SK-N-MC (cell line): Measurements from ENCODE around the gene RALGAPA2.

Experiments
- EZH2 ChIP-seq: fragments of 200-600 bp; sonication (generic); IDR thresholded peaks from one replicate; pipeline ENCODE4 v1.6.1; 2017; ENCODE audit warnings: antibody characterized with exemption
- FOXP2 ChIP-seq: optimal IDR thresholded peaks from 2 replicates; pipeline ENCODE3; 2011; ENCODE audit warnings: mild to moderate bottlenecking, moderate library complexity; ENCODE audit not compliant: insufficient read depth; ENCODE audit errors: extremely low read length, control extremely low read depth
- POLR2AphosphoS5 ChIP-seq: IDR thresholded peaks from 2 replicates; pipeline ENCODE4 v1.6.1; 2012; ENCODE audit warnings: mild to moderate bottlenecking, low read depth, low read length, borderline replicate concordance

DNA sequence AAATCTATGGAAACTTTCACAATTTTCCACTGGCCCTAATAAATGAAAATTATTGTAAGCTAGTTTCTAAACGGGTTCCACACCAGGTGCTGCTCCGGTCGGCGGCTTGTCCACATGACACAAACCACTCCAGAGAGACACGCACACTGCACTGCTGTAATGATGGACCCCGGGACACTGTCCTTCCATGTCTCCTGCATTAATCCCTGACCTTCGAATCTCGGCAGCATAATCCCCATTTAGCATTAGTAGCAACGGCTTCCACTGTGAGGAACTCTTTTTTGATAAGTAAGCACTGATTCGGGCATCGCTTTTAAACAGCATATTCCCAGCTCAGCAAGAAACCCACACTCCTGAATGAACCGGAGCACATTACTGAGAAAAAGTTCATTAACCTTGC lies 301.0 kb downstream of the RALGAPA2 start:
- TF ChIP-seq EZH2 (no peak), POLR2AphosphoS5 (no peak), FOXP2 (no peak)
